Measurements from ENCODE around the gene TSFM. TPM values are rescaled to one million over a fixed set of nuclear protein-coding genes. Genes with fewer than 3 reads are reported as not detected.

Gene TSFM
- total RNA-seq, 1 donor from 2014 or later: 19.6 TPM

DNA sequence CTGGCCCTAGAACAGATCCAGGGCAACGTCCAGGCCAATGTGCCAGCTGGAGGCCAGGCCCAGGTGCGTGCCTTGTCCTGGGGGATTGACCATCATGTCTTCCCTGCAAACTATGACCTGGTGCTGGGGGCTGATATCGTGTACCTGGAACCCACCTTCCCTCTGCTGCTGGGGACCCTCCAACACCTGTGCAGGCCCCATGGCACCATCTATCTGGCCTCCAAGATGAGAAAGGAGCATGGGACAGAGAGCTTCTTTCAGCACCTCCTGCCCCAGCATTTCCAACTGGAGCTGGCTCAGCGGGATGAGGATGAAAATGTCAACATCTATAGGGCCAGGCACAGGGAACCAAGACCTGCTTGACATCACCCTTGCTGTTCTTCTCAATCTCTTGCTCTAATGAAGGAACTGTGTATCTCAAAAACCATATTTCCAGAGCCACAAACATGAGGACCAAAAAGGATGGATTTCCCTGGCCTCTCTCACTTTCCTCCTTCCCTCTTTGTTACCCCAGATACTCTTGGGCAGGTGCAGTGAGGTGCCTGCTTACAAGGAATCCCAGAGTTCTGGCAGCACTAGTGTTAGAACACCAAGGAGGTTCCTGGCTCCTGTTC, 2.2 kb upstream of the TSFM start:
- no peak for DNase-seq

DNA sequence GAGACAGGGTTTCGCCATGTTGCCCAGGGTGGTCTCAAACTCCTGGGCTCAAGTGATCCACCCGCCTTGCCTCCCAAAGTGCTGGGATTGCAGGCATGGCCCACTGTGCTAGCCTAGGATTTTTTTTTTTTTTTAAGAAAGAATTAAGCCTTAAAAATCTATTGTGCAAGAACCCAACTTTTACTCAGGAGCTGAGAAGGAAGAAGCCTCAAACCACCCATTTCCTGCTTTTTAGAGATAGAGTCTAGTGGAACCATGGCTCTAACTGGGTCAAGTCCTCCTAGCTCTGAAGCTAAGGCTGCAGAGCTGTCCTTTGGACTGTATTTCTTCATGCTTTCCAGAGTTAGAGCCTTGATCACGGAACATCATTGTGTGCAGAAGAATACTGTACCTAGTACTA, 1.3 kb upstream of the TSFM start:
- no peak for DNase-seq

- no peak for DNase-seq
These were observed 786 bp upstream of the TSFM start for GRCh38 chr12:57781801-57782200.

DNA sequence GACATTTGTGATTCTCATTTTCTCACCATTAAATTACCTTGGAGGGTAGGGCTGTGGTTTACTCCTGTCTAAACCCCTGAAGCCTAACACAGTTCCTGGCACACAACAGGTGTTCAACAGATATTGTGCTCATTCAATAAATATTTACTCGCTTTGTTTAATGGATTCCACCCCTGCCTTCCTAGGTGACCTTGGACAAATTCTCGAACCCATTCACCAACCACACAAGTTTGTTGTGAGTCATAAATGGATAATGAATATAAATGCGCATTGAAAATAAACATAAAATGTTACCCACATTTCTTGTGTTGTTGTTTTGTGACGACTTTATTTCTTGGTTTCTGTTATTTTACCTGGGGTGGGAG, 362 bp upstream of the TSFM start:
- no peak for DNase-seq

DNA sequence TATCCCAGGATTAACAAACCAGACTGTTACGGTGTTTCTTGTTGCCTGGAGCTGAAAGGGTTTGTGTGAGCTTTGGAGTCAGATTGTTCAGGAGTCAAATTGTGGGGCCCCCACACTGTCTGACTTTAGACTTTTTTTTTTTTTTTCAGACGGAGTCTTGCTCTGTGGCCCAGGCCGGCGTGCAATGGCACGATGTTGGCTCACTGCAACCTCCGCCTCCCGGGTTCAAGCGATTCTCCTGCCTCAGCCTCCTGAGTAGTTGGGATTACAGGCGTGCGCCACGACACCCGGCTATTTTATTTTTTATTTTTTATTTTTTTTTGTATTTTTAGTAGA, 847 bp downstream of the TSFM start:
- no peak for DNase-seq

- DNase-seq: no peak
These were observed 1.3 kb downstream of the TSFM start for GRCh38 chr12:57783861-57784260.

DNA sequence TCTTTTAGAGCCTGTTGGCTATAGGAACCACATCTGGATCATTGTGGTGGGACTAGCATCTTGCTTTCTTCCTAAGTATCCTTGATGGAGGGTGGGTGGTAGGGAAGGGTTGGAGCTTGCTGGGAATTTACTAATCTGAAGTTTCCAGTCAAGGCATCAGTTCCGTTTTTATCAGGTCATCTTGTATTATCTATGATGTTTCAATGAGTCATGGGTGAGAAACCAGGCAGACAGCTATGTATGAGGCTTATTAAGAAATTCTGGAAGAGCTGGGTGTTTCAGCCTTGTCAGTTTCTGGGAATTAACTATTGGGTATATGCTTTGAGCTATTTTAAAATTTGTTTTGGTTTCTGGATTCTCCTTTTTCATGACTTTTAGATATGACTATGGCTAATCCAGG, 11.3 kb downstream of the TSFM start:
- DNase-seq: no peak

- DNase-seq: no peak
These were observed 12.8 kb downstream of the TSFM start for GRCh38 chr12:57795354-57795753.

DNA sequence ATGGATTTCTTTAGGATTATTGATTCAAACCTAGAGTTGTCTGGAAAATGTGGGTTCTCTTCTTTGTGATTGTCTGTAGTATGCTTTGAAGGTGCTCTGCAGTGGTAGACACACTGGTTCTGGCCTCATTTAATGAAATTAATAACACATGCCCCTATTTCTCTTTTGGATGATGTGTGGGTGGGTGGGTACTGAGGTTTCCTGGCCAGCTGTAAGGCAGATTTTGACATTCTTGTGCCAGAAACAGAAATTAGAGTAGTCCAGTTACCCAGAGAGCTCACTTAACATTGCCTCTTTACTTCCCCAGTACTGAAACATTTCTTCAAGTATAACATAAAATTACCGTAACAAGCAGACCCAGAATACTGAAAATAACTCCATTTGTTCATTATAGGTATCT, 14.4 kb downstream of the TSFM start:
- DNase-seq: no peak

- DNase-seq: no peak
These were observed 15.3 kb downstream of the TSFM start for GRCh38 chr12:57797933-57798332.

- DNase-seq: no peak
These were observed 18.4 kb downstream of the TSFM start for GRCh38 chr12:57800965-57801364.

GRCh38 chr12:57802607-57803006, 20.0 kb downstream of the TSFM start:
- DNase-seq: no peak

GRCh38 chr12:57803319-57803893, 20.8 kb downstream of the TSFM start:
- DNase-seq: peak; percentile 45

- no peak for DNase-seq
These were observed 24.1 kb downstream of the TSFM start for GRCh38 chr12:57806677-57807076.

DNA sequence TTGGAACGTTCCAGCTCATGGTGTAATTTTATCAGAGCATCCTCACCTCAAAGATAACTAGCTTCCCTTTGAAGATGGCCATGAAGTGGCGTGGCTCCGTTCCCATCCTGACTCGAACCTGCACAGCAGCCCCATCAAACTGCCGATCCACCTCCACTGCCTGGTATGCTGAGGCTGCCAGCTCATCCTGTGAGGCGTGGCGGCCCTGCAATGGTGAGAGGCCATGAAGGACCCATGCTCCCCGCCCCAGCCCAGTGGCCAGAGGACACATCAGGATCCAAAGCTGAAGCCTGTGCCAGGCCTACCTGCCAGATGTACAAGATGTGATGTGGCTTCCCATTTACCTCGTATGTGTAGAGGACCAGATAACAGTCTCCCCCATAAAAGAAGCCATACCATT, 24.7 kb downstream of the TSFM start:
- no peak for DNase-seq

DNA sequence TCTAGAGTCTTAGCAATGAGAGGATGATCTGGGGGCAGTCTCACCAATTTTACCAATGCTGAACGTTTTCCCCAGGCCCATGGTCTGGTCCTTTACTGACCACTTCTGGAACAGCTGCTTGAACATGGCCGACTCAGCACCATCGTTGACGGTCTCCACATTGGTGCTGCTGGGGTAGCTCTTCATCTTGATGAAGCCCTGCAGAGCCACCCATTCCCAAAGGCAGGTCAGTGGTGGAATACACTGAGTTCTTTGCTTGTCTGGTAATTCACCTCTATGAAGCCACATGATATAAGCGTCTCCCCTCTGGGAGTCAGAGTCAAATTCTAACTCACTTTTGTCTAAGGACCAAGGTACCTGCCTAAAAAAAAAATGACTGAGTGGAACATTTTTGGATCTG, 25.8 kb downstream of the TSFM start:
- no peak for DNase-seq

GRCh38 chr12:57809425-57809824, 26.8 kb downstream of the TSFM start:
- DNase-seq: no peak

- DNase-seq: no peak
These were observed 27.9 kb downstream of the TSFM start for GRCh38 chr12:57810450-57810849.

DNA sequence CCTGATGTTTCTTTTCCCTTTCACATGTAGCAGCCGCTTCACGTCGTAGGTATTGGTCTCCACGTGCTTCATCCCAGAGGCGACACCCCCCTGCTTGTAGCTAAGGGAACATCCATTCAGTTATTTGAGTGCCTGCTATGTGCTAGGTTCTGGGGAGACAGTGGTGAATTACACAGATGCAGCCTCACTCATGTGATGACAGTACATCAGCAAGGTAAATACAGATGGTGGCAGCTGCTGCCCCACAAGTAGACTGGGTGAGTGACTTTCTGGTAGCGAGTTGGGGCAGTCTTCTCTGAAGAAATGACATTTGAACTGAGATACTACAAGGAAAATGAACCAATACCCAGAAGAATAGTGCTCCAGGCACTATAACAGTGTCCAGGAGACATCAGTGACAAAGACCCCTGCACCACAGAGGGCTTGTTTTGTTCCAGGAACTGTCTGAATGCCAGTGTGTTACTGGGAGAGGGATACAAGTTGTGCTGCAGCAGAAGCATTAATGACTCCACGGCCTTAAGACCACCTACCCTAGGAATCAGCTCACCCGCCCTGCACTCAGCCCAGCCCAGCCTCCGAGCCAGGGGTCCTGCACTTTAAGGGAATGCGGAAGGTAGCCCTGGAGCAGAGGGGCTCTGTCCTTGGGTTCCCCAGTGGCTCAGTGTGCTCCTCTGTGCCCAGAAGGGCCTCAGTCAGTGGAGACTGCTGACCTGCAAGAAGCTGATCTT, 28.6 kb downstream of the TSFM start:
- DNase-seq: no peak

DNA sequence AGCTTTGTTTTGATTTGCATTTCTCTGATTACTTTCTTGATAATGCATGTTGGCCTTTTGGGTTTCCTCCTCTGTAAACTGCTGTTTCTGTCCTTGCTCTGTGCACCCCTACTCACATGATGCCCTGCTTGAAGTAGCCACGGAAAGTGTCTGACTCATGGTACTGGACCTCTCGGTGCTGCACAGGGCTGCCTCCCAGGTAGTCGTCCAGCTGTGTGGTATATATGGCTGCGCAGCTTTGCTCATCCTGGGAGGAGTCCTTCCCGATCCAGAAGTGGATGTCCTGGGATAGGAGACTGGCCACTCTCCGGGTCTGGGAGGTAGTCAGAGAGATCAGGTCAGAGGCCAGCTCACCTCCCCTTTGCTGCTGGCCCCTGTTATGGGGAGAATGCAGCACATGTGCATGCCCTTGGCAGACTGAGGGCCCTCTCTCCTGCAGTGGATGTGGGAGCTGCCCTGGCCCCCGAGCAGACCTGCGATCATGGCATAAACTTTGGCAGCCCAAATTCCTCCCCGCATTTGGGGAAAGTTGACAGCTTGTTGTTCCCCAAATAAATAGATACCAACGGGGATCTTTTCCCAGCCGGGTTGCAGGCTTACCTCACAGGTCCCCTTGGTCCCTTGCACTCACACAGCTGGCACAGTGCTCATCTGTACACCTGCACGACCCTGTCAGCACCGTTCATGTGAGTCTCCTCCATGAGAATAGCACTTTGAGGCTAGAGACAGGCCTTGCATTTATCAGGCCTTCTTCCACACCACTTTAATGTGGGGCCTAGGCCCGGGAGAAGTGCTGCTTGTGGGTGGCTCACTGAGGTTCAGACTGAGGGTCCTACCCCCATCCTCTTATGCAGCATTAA, 30.8 kb downstream of the TSFM start:
- DNase-seq: no peak

- DNase-seq: no peak
These were observed 31.6 kb downstream of the TSFM start for GRCh38 chr12:57813971-57814772.
